Right kidney (tissue), 9 donors: ENCODE data around the gene PRTG.
"Not testable (repeated sequence)": the region's sequence is repeated elsewhere in the genome, so short reads cannot be mapped to it uniquely, and the experiment has no call there.

Experiments
- DNase-seq: peaks from one replicate; pipeline ENCODE4 v3.0.0-alpha.2; 2016
- long read RNA-seq, 8 donors: transcript quantifications; one replicate each; lab custom pipeline, GENCODE V29; 2026

PRTG gene
- long read RNA-seq, donor 1: 0 reads
- long read RNA-seq, donor 2, full-length matches to known transcripts: 1 of 1 reads
- long read RNA-seq, donor 2, partial matches to known transcripts: 0 of 1 reads
- long read RNA-seq, donor 2, other reads (novel, unspliced or antisense): 0 of 1 reads
- long read RNA-seq, donor 3: 0 reads
- long read RNA-seq, donor 4: 0 reads
- long read RNA-seq, donor 5: 0 reads
- long read RNA-seq, donor 6: 0 reads
- long read RNA-seq, donor 7: 0 reads
- long read RNA-seq, donor 8, partial matches to known transcripts: 0 of 2 reads
- long read RNA-seq, donor 8, other reads (novel, unspliced or antisense): 0 of 2 reads

- peak; percentile 95 for DNase-seq
Measured at GRCh38 chr15:55742927-55743728, at the start of gene PRTG. Gene PRTG, minus strand, starts transcription at chr15:55743152. Its CDS starts 221 bp downstream, at chr15:55742931.

- no peak for DNase-seq
Measured at GRCh38 chr15:55791551-55792400, 48.8 kb upstream of the PRTG start.

- no peak for DNase-seq
Measured at GRCh38 chr15:55789066-55789660, 46.2 kb upstream of the PRTG start.

- DNase-seq: no peak
Measured at GRCh38 chr15:55786341-55786740, 43.4 kb upstream of the PRTG start.

- DNase-seq: not testable (repeated sequence)
Measured at GRCh38 chr15:55785593-55785992, 42.6 kb upstream of the PRTG start.

GRCh38 chr15:55784286-55784685 lies 41.3 kb upstream of the PRTG start:
- no peak for DNase-seq

- DNase-seq: no peak
Measured at GRCh38 chr15:55782901-55783300, 39.9 kb upstream of the PRTG start.

- no peak for DNase-seq
Measured at GRCh38 chr15:55780292-55780691, 37.3 kb upstream of the PRTG start.

- no peak for DNase-seq
Measured at GRCh38 chr15:55778932-55779331, 36.0 kb upstream of the PRTG start.

- DNase-seq: no peak
Measured at GRCh38 chr15:55775316-55775715, 32.4 kb upstream of the PRTG start.

GRCh38 chr15:55774113-55774970 lies 31.4 kb upstream of the PRTG start:
- DNase-seq: no peak

- DNase-seq: no peak
Measured at GRCh38 chr15:55770806-55771205, 27.9 kb upstream of the PRTG start.

GRCh38 chr15:55770261-55770660 lies 27.3 kb upstream of the PRTG start:
- no peak for DNase-seq

GRCh38 chr15:55768670-55769185 lies 25.8 kb upstream of the PRTG start:
- no peak for DNase-seq

GRCh38 chr15:55766676-55767075 lies 23.7 kb upstream of the PRTG start:
- no peak for DNase-seq

GRCh38 chr15:55764398-55764797 lies 21.4 kb upstream of the PRTG start:
- DNase-seq: no peak

GRCh38 chr15:55758580-55758986 lies 15.6 kb upstream of the PRTG start:
- DNase-seq: no peak

GRCh38 chr15:55753433-55753832 lies 10.5 kb upstream of the PRTG start:
- DNase-seq: not testable (repeated sequence)

- DNase-seq: no peak
Measured at GRCh38 chr15:55750706-55751105, 7.8 kb upstream of the PRTG start.

- peak; percentile 72 for DNase-seq
Measured at GRCh38 chr15:55743729-55744655, 1.0 kb upstream of the PRTG start.
